PC-9 (cell line): ENCODE measurements around the gene EFS.

Experiments
- EZH2 ChIP-seq: fragments of 200-600 bp; sonication (generic); IDR thresholded peaks from 2 replicates; pipeline ENCODE4 v1.8.0; 2017; ENCODE audit warnings: antibody characterized with exemption, low read depth
- TF ChIP-seq, protein P1 (sequence below): fragments of 200-600 bp; sonication (generic); conservative IDR thresholded peaks from 2 replicates; pipeline ENCODE4 v1.6.1; 2017; ENCODE audit warnings: mixed run types, antibody characterized with exemption, mild to moderate bottlenecking, moderate library complexity

DNA sequence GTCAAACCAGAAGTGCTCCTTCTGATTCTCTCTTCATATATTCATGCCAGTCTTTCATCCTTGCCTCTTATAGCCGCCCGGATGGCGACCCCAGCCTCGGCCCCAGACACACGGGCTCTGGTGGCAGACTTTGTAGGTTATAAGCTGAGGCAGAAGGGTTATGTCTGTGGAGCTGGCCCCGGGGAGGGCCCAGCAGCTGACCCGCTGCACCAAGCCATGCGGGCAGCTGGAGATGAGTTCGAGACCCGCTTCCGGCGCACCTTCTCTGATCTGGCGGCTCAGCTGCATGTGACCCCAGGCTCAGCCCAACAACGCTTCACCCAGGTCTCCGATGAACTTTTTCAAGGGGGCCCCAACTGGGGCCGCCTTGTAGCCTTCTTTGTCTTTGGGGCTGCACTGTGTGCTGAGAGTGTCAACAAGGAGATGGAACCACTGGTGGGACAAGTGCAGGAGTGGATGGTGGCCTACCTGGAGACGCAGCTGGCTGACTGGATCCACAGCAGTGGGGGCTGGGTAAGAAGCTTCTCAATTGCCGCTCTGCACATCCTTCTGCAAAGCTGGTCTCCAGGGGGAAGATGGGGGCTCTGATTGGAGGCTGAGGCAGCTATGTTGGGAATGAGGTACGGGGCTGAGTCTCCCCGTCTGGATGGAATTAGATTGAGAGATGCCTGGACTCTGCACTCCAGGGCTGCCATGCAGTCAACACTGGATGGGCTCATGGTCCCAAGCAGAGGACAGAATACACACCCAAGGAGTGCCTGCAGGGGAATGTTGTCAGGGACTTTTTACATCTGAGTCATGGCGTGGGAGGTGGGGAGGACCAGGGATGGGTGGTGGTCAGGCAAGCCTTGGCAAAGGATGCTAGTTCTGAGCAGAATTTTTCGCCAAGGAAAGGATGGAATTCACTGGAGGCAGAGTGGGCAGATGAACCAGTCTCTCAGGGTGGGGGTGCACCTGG is 57.0 kb downstream of the EFS start:
- TF ChIP-seq, protein P1, sequence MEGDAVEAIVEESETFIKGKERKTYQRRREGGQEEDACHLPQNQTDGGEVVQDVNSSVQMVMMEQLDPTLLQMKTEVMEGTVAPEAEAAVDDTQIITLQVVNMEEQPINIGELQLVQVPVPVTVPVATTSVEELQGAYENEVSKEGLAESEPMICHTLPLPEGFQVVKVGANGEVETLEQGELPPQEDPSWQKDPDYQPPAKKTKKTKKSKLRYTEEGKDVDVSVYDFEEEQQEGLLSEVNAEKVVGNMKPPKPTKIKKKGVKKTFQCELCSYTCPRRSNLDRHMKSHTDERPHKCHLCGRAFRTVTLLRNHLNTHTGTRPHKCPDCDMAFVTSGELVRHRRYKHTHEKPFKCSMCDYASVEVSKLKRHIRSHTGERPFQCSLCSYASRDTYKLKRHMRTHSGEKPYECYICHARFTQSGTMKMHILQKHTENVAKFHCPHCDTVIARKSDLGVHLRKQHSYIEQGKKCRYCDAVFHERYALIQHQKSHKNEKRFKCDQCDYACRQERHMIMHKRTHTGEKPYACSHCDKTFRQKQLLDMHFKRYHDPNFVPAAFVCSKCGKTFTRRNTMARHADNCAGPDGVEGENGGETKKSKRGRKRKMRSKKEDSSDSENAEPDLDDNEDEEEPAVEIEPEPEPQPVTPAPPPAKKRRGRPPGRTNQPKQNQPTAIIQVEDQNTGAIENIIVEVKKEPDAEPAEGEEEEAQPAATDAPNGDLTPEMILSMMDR: no peak
- no peak for TF ChIP-seq EZH2
